ENCODE data around the gene XPR1.
"Not testable (repeated sequence)": the region's sequence is repeated elsewhere in the genome, so short reads cannot be mapped to it uniquely, and the experiment has no call there.

XPR1 gene

DNA sequence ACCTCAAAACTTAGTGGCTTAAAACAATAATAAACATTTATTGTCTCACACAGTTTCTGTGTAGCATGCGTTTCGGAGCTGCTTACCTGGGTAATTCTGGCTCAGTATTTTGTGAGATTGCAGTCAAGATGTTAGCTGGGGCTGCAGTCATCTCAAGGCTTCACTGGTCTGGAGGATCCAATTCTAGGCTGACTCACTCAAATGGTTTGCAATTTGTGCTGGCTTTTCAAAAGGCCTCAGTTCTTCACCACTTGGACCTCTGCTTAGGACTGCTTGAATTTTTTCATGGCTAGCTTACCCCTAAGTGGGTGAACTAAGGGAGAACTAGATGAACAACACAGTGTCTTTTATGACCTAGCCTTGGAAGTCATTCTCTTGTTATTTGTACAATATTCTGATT, 21.0 kb downstream of the XPR1 start:
- no peaks in the 10 kb centered on the region for H3K27me3 Mint-ChIP-seq
- ATAC-seq (no peak), DNase-seq (no peak)
- H3K4me1 Mint-ChIP-seq = peaks cover 12% of the 10 kb centered on the region
- H3K27ac Mint-ChIP-seq = no peak overlapping the region
- peaks cover 12 to 19% of the 10 kb centered on the region in 2 donors for H3K9me3 Mint-ChIP-seq
- H3K4me3 Mint-ChIP-seq = no peak overlapping the region

DNA sequence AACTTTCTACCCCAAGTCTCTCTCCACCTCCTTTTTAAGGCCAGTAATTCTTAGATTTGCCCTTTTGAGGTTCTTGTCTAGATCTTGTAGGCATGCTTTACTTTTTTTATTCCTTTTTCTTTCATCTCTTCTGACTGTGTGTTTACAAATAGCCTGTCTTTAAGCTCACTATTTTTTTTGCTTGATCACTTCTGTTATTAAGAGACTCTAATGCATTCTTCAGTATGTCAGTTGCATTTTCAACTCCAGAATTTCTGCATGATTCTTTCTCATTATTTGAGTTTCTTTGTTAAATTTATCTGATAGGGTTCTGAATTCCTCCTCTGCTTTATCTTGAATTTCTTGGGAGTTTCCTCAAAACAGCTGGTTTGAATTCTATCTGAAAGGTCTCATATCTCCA, 30.9 kb downstream of the XPR1 start:
- H3K4me3 Mint-ChIP-seq = no peak overlapping the region
- H3K27ac Mint-ChIP-seq = no peak overlapping the region
- no peaks in the 10 kb centered on the region for H3K27me3 Mint-ChIP-seq
- DNase-seq (no peak), ATAC-seq (no peak)
- H3K9me3 Mint-ChIP-seq = peaks cover 36 to 64% of the 10 kb centered on the region in 2 donors
- no peaks in the 10 kb centered on the region for H3K4me1 Mint-ChIP-seq

DNA sequence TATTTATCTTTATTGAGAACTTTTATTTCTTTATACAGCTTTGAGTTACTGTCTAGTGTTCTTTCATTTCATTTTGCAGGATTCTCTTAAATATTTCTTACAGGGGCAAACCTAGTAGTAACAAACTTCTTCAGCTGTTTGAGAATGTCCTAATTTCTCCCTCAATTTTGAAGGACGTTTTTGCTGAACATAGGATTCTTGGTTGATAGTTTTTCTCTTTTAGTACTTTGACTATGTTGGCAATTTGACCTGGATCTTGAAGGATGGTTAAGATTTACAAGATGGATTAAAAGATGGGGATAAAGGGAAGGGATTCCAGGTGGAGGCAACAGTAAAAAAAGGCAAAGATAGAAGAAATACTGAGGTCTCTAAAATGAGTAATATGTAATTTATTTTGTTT, 38.9 kb downstream of the XPR1 start:
- H3K4me3 Mint-ChIP-seq = no peak overlapping the region
- ATAC-seq = no peak
- no peaks in the 10 kb centered on the region for H3K4me1 Mint-ChIP-seq
- H3K27me3 Mint-ChIP-seq = no peaks in the 10 kb centered on the region
- no peak overlapping the region for H3K27ac Mint-ChIP-seq
- H3K9me3 Mint-ChIP-seq = peaks cover 8 to 30% of the 10 kb centered on the region in 2 donors
- DNase-seq = no peak

DNA sequence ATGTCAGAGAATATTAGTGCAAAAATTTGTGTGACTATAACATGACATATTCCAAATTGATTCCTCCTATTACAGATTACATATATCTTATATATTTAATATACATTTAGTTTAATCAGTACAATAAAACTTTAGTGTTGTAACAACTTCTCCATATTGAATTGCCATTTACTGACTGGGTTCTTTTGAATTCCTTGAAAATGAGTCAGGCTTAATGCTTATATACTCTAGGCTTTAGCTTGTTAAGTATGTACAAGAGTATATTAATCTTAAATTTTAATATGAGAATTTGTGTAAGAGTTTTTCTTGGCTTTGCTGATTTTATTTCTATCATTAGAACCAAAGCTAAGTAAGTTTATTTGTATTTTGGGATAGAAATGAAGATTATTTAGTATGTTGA, 40.3 kb downstream of the XPR1 start:
- H3K4me1 Mint-ChIP-seq = no peaks in the 10 kb centered on the region
- H3K27me3 Mint-ChIP-seq = no peaks in the 10 kb centered on the region
- DNase-seq (no peak), ATAC-seq (no peak)
- H3K4me3 Mint-ChIP-seq = no peak overlapping the region
- peaks cover 8 to 23% of the 10 kb centered on the region in 2 donors for H3K9me3 Mint-ChIP-seq
- peak overlapping the region in 1 of 2 donors; percentile 76 for H3K27ac Mint-ChIP-seq

DNA sequence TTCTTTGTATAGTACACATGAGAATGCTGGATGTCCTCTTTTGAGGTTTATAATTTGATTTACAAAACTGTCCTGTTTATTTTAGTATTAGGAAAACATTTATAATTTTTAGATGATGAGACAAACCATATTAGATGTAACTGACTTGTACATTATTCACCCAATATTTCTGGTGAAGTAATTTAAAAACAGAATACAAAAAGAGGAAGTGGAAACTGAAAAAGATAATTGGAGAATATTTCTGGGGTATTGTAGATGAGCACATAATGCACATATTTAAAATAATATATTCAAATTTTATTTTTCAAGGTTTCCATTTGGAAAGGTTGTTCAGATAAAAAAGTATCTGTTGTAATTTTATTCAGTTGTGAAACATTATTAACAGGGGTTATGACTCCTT, 40.7 kb downstream of the XPR1 start:
- H3K4me3 Mint-ChIP-seq = no peak overlapping the region
- peaks cover 8 to 19% of the 10 kb centered on the region in 2 donors for H3K9me3 Mint-ChIP-seq
- no peaks in the 10 kb centered on the region for H3K4me1 Mint-ChIP-seq
- no peaks in the 10 kb centered on the region for H3K27me3 Mint-ChIP-seq
- DNase-seq (no peak), ATAC-seq (no peak)
- H3K27ac Mint-ChIP-seq = peak overlapping the region in 1 of 2 donors; percentile 76

DNA sequence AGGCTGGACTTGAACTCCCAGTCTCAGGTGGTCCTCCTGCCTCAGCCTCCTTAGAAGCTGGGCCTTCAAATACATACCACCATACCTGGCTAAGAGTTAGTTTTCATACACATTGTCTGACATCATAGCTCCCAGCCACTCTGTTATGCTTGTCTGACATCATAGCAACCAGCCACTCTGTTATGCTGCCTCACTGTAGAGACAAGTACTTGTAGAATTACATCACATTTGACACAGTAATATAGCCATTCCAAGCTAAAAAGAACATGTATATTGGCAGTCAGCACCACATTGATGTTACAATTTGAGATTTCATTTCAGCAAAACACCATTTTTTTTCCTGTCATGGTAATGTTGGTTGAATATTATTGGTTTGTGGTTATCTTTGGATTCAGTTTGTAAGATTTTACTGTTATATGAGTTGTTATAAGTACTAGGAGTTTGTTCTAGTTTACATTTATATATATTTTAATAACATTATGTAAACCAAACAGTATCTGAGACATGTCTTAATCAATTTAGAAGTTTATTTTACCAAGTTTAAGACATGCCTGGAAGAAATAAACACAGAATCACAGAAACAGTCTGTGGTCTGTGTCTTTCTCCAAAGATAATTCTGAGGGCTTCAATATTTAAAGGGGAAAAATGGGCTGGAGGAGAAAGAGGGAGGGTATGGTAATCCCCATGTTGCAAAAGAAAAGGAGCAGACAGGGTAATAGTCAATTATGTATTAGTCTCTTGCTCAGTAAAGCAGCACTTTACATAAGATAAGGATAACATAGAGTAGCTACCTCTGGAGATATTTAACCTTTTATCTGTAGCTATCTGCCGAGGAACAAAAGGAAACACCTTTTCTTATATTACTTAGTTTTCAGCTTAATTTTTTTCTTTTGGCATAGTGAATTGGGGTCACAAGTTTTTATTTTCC, 43.0 kb downstream of the XPR1 start:
- Mint-ChIP-seq H3K27me3 (no peaks in the 10 kb centered on the region), H3K27ac (no peak overlapping the region), H3K9me3 (peaks cover 8 to 11% of the 10 kb centered on the region in 2 donors), H3K4me3 (no peak overlapping the region), H3K4me1 (no peaks in the 10 kb centered on the region)
- DNase-seq (no peak), ATAC-seq (no peak)

DNA sequence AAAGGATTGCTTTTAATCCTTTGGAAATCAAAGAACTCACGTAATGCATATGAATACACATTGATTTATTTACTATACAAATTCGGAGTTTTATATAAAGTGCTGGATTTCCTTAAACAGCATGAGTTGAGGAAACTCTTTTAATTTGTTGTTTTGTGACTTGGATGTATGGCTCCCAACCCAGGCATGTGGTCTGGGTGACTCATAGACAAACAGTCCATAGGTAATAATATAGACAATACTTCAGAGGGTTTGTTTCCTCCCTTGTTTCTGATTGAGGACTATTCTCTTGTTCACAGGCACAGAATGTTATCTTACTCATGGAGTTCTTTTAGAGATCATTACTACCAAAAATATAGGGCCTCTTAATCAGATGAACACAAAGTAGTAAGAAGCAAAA, 43.8 kb downstream of the XPR1 start:
- H3K4me3 Mint-ChIP-seq = no peak overlapping the region
- no peak for ATAC-seq
- no peak overlapping the region for H3K27ac Mint-ChIP-seq
- H3K9me3 Mint-ChIP-seq = peaks cover 7 to 10% of the 10 kb centered on the region in 2 donors
- H3K4me1 Mint-ChIP-seq = no peaks in the 10 kb centered on the region
- no peaks in the 10 kb centered on the region for H3K27me3 Mint-ChIP-seq
- DNase-seq = no peak

DNA sequence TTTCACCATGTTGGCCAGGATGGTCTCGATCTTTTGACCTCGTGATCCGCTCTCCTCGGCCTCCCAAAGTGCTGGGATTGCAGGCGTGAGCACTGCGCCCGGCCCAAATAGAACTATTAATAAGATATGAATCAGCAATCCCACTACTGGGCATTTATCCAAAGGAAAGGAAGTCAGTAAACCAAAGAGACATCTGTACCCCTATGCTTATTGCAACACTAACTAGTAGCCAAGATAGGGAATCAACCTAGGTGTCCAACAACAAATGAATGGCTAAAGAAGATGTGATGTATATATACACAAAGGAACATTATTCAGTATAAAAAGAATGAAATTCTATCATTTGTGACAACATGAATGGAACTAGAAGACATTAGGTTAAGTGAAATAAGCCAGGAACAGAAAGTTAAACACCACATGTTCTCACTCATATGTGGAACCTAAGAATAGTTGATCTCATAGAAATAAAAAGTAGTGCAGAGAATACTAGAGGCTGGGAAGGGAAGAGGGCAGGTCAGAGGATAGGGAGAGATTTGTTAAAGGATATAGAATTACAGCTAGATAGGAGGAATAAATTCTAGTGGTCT, 48.8 kb downstream of the XPR1 start:
- DNase-seq (no peak), ATAC-seq (no peak)
- Mint-ChIP-seq H3K4me3 (no peak overlapping the region), H3K27ac (no peak overlapping the region), H3K27me3 (no peaks in the 10 kb centered on the region), H3K4me1 (peaks cover 5% of the 10 kb centered on the region), H3K9me3 (peaks cover 0 to 7% of the 10 kb centered on the region in 2 donors)

DNA sequence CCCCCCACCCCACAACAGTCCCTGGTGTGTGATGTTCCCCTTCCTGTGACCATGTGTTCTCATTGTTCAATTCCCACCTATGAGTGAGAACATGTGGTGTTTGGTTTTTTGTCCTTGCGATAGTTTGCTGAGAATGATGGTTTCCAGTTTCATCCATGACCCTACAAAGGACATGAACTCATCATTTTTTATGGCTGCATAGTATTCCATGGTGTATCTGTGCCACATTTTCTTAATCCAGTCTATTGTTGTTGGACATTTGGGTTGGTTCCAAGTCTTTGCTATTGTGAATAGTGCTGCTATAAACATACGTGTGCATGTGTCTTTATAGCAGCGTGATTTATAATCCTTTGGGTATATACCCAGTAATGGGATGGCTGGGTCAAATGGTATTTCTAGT, 51.3 kb downstream of the XPR1 start:
- not testable (repeated sequence) for H3K27ac Mint-ChIP-seq, DNase-seq, H3K4me3 Mint-ChIP-seq, H3K27me3 Mint-ChIP-seq, ATAC-seq, H3K9me3 Mint-ChIP-seq, H3K4me1 Mint-ChIP-seq

DNA sequence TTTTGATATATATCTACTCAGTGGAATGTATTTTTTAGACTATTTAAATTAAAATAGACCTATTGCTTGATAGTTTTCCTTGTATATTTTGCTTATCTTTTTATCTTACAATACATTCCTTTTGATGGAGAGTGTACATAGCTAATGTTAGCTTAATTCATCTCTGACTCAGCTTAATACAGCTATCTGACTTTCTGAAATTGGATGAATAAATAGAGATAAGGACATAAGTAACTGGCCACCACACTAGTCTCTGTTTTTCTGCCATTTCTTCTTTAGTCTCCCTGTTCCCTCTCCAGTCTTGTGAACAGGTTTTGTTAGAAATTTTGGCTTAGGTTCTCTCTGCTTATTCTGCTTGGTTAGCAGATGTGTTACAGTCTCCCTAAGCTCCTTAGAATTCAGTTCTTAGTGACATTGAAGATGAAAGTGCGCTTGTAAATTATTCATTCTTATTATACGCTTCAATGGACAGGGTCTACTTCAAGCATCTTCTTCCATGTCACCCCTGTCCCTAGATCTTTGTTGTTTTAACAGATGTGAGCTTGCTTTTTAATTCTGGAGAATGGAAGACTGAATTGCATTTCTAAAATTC, 59.6 kb downstream of the XPR1 start:
- Mint-ChIP-seq H3K9me3 (peaks cover 10 to 16% of the 10 kb centered on the region in 2 donors), H3K27ac (no peak overlapping the region), H3K27me3 (no peaks in the 10 kb centered on the region), H3K4me1 (peaks cover 29% of the 10 kb centered on the region), H3K4me3 (no peak overlapping the region)
- no peak for DNase-seq
- ATAC-seq = no peak

DNA sequence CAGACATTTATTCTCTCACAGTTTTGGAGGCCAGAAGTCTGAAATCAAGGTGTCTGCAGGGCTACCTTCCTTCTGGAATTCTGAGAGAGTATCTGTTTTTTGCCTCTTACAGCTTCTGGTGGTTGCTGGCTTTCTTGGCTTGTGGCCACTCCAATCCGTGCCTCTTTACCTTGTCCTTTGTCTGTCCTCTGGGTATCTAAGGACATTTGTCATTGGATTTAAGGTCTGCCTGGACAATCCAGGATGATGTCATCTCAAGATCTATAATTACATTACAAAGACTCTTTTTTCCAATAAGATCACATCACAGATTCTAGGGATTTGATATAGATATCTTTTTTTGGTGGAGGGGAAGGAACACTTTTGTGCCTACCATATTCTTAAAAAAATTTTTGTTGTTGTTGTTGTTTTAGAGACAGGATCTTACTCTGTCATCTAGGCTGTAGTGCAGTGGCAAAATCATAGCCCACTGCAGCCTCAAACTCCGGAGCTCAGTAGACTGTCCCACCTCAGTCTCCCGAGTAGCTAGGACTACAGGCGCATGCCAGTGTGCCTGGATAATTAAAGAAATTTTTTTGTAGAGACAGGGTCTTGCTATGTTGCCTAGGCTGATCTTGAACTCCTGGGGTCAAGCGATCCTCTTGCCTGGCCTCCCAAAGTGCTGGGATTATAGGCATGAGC, 61.9 kb downstream of the XPR1 start:
- Mint-ChIP-seq H3K27ac (no peak overlapping the region), H3K4me1 (peaks cover 29% of the 10 kb centered on the region)

DNA sequence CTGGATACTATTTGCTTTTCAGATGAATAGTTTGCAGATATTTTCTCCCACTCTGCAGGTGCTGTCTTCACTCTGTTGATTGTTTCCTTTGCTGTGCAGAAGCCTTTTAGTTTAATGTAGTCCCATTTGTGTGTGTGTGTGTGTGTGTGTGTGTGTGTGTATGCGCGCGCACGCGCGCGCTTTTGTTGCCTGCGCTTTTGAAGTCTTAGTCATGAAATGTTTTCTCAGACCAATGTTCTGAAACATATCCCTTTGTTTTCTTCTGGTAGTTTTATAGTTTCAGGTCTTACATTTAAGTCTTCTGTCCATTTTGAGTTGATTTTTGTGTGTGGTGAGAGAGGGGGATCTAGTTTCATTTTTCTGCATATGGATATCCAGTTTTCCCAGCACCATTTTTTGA, 63.5 kb downstream of the XPR1 start:
- ATAC-seq = no peak
- H3K4me3 Mint-ChIP-seq = no peak overlapping the region
- H3K27me3 Mint-ChIP-seq = no peaks in the 10 kb centered on the region
- no peak for DNase-seq
- no peak overlapping the region for H3K27ac Mint-ChIP-seq
- peaks cover 30 to 32% of the 10 kb centered on the region in 2 donors for H3K9me3 Mint-ChIP-seq
- H3K4me1 Mint-ChIP-seq = peaks cover 29% of the 10 kb centered on the region

More for the DNA sequence above, 61.9 kb downstream of the XPR1 start:
- Mint-ChIP-seq H3K27me3 (no peaks in the 10 kb centered on the region), H3K4me3 (no peak overlapping the region), H3K9me3 (peaks cover 28 to 32% of the 10 kb centered on the region in 2 donors)
- DNase-seq (no peak), ATAC-seq (no peak)

DNA sequence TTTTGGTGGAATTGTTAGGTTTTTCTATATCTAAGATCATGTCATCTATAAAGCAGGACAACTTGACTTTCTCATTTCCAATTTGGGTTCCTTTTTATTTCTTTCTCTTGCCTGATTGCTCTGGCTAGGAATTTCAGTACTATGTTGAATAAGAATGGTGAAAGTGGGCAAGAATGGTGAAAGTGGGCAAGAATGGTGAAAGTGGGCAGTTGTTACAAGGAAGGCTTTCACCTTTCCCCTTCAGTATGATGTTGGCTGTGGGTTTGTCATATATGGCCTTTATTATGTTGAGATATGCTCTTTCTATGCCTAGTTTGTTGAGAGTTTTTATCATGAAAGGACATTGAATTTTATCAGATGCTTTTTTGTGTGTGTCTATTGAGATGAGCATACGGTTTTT, 64.5 kb downstream of the XPR1 start:
- H3K9me3 Mint-ChIP-seq = peaks cover 30 to 32% of the 10 kb centered on the region in 2 donors
- no peak for ATAC-seq
- no peak for DNase-seq
- peaks cover 28% of the 10 kb centered on the region for H3K4me1 Mint-ChIP-seq
- no peak overlapping the region for H3K27ac Mint-ChIP-seq
- H3K27me3 Mint-ChIP-seq = no peaks in the 10 kb centered on the region
- H3K4me3 Mint-ChIP-seq = no peak overlapping the region

DNA sequence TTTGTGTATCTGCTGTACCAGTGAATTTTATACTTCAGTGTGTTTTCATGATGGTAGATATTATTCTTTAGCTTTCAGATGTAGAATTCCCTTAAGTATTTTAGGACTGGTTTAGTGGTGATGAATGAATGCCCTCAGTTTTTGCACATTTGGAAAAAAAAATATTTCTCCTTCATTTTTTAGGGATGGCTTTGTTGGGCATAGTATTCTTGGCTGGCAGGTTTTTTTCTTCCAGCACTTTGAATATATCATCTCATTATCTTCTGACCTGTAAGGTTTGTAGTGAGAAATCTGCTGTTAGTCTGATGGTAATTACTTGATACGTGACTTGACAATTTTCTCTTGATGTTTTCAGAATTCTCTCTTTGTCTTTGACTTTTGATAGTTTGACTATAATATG, 66.8 kb downstream of the XPR1 start:
- DNase-seq (no peak), ATAC-seq (no peak)
- H3K4me1 Mint-ChIP-seq = peaks cover 7% of the 10 kb centered on the region
- no peak overlapping the region for H3K27ac Mint-ChIP-seq
- H3K27me3 Mint-ChIP-seq = no peaks in the 10 kb centered on the region
- no peak overlapping the region for H3K4me3 Mint-ChIP-seq
- H3K9me3 Mint-ChIP-seq = peaks cover 35 to 40% of the 10 kb centered on the region in 2 donors

DNA sequence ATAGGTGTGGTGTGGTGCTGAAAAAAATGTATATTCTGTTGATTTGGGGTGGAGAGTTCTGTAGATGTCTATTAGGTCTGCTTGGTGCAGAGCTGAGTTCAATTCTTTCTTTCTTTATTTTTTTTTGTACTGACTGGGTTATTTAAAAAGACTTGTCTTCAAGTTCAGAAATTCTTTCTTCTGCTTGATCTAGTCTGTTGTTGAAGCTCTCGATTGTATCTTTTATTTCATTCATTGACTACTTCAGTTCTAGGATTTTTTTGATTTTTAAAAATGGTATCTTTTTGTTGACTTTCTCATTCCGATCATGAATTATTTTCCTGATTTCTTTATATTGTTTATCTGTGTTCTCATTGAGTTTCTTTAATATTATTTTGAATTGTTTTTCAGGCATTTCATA, 70.6 kb downstream of the XPR1 start:
- peaks cover 17% of the 10 kb centered on the region in 2 donors for H3K9me3 Mint-ChIP-seq
- H3K27ac Mint-ChIP-seq, H3K4me3 Mint-ChIP-seq, ATAC-seq, H3K4me1 Mint-ChIP-seq, DNase-seq, H3K27me3 Mint-ChIP-seq: not testable (repeated sequence)

Data from stimulated activated naive CD8-positive, alpha-beta T cell treated with anti-CD3 and anti-CD28 coated beads, Interleukin-15, amount 100 ng/mL, for 72 hours (primary cell).